GM21723 (cell line): Measurements from ENCODE around the gene MYBPC2.
A peak's percentile ranks its signal among the peaks of the same experiment; 100 is the strongest.
"Not testable (repeated sequence)": the region's sequence is repeated elsewhere in the genome, so short reads cannot be mapped to it uniquely, and the experiment has no call there.

ENCODE experiments used
- ATAC-seq: cut with Tn5 transposase; IDR thresholded peaks from one replicate; pipeline ENCODE4 v1.9.1; 2021; ENCODE audit warnings: mild to moderate bottlenecking, moderate library complexity; ENCODE audit not compliant: unreplicated experiment

MYBPC2 gene

GRCh38 chr19:50457300-50457699, 24.6 kb downstream of the MYBPC2 start:
- no peak for ATAC-seq

DNA sequence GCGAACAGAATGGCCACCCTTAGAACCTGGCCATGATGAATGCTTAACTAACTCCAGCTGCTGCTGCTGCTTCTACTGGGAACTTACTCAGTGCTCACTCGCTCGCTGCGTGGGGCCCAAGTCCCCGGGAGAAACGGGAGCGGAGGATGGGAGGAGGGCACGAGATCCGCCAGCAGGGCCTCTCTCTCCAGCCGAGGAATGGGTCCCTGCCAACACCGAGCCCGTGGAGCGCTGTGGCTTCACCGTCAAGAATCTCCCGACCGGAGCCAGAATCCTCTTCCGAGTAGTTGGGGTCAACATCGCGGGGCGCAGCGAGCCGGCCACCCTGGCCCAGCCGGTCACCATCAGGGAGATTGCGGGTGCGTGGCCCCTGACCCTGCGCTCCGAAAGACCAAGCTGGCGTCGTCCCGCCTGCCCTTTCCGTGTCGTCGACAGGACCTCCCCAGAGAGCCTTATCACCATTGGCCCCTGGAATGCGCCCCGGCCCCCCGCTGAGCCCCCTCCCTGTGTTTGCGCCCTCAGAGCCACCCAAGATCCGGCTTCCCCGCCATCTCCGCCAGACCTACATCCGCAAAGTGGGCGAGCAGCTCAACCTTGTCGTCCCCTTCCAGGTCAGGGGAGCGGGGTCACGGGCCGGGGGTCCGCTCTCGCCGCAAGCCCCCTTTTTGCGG, 25.8 kb downstream of the MYBPC2 start:
- ATAC-seq = no peak

DNA sequence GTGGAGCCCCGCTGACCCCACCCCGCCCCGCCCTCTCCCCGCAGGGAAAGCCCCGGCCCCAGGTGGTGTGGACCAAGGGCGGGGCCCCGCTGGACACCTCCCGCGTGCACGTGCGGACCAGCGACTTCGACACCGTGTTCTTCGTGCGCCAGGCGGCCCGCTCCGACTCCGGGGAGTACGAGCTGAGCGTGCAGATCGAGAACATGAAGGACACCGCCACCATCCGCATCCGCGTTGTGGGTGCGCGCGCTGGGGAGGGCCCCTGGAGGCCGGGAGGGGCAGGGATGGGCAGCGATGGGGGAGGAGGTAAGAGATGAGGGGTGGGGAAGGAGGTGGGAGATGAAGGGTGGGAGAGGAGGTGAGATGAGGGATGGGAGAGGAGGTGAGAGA, 26.4 kb downstream of the MYBPC2 start:
- ATAC-seq = no peak

DNA sequence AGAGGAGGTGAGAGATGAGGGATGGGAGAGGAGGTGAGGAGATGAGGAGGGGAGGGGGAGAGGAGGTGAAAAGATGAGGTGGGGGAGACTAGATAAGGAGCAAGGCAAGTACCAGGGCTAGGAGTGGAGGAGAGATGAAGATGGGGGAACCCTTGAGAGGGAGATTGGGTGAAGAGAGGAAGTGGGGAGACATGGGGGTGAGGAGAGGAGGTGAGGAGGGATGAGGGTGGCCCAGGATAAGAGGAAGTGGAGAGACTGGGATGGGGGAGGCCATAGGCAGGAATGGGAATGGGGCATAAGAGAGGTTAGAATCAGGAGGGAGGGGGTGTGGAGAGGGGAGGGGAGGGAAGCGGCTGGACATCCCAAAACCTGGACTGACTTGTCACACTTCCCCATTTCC, 26.9 kb downstream of the MYBPC2 start:
- ATAC-seq = no peak

DNA sequence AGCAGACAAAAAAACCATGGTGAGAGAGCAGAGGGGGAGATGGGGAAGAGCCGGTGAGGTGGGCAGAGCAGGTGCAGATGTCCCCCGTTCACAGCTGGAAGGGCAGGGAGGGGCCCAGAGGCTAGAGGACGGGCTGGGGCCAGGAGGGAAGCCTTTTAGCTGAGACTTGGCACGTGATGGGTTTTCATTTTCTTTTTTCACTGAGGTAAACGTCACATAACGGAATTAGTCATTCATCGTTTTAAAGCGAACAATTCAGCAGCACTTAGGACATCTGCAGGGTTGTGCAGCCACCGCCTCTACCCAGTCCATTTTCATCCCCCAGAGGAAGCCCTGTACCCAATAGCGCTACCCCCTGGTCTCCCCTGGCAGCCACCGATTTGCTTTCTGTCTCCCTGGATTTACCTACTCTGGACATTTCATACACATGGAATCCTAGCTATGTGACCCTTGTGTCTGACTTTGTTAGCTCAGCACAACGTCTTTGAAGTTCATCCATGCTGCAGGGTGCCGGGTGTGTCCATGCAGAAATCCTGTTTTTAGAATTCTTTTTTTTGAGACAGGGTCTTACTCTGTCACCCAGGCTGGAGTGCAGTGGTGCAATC, 27.6 kb downstream of the MYBPC2 start:
- ATAC-seq = peak; percentile 68

DNA sequence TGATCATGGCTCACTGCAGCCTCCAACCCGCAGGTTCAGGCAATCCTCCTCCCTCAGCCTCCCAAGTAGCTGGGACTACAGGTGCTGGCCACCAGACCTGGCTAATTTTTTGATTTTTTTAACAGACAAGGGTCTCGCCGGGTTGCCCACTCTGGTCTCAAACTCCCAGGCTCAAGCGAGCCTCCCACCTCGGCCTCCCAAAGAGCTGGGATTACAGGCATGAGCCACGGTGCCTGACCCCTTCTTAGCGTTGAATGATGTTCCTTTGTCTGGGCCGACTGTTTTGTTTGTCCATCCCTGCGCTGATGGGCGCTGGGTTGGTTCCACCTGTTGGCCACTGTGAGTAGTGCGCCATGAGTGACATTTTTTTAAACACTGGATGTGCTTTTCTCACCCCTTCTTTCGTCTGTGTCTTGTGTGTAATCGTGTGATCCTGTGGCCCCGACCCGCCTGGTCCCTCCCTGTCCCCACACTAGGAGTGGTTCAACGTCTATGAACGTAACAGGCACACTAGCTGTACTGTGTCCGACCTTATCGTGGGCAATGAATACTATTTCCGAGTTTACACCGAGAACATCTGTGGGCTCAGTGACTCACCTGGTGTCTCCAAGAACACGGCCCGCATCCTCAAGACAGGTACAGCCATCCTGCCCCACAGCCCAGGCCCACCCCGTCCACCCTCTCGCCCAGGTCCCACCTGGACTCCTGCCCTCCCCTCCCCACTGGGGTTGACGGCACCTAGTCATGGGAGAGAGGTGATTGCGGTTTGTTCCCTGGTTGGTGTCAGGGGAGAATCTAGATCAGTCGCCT, 28.6 kb downstream of the MYBPC2 start:
- ATAC-seq = no peak

DNA sequence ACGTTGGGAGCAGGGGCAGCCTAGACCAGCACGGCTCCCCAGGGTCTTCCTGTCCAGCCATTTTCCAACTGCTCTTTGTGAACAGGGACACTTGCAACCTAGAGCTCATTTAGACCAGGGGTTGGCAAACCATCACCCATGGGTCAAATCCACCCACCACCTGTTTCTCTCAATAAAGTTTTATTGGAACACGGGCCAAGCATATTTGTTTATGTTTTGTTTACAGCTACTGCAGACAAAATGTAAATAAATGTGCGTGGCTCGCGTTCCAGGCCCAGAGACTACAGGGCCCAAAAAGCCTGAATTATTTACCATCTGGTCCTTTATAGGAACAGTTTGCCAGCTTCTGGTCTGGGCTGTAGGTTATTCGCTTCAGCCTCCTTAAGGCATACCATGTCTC, 30.3 kb downstream of the MYBPC2 start:
- no peak for ATAC-seq

DNA sequence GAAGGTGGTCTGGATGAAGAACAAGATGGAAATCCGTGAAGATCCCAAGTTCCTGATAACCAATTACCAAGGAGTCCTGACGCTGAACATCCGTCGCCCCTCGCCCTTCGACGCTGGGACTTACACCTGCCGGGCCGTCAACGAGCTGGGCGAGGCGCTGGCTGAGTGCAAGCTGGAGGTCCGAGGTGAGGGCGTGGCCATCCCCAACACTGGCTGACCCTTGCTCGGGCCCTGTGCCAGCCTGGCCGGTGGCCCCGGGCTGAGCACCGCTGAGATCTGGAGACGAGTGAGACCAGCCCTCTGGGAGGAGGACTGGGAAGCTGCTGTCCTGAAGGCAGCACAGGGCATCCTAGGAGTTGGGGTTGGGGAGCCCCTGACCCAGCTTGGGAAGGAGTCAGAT, 31.7 kb downstream of the MYBPC2 start:
- no peak for ATAC-seq

DNA sequence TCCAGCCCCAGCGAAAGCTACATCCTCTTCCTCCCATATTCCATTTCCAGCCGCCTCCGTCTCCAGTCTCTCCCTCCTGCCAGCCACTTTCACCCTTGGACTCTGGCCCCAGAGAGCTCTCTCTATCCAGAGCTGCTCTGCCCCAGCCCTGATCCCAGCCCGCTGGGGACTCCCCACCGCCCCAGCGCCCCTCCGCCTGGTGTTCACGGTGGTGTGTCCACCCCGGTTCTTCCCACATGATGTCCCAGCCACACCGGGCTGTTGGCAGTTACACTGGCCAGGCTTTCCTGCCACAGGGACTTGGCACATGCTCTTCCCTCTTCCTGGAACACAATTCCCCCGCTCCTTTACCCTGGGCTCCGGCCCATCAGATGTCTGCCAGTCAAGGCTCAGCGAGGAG, 32.3 kb downstream of the MYBPC2 start:
- ATAC-seq = no peak

- no peak for ATAC-seq
Measured at GRCh38 chr19:50465986-50466705, 33.5 kb downstream of the MYBPC2 start.

DNA sequence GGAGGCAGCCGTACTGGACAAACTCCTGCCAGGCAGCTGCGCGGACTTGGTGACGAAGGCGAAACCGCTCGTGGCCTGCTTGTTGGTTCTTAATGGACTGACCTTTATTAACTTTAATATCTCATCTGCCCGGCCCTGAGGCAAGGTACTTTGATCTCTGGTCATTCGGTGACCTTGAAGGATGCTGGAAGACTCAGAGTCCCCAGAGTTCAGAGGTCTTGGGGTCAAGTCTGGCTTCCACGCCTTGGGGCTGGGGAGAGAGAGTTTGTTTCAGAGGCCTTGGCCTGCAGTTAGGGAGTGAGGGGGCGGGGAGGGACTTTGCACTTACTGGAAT, 34.0 kb downstream of the MYBPC2 start:
- no peak for ATAC-seq

DNA sequence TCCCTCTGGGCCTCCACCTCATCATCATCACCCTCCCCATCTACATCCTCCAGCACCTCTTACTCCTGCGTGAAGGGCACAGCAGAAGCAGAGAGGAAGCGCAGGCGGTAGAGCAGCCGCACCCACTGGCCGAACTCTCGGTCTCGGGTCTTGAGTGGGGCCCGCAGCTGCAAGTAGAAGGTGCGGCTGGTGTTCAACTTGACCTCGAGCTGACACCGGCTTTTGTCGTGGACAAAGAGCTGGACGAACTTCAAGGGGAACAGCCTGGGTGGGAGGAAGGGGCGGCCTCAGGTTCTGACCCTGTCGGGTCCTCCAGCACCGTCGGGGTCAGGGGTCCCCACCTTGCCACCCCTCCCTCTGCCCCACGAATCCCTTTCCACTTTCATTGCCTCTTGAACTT, 34.9 kb downstream of the MYBPC2 start:
- ATAC-seq = no peak

GRCh38 chr19:50468818-50469217, 36.1 kb downstream of the MYBPC2 start:
- no peak for ATAC-seq

GRCh38 chr19:50473336-50473735, 40.6 kb downstream of the MYBPC2 start:
- ATAC-seq = not testable (repeated sequence)

DNA sequence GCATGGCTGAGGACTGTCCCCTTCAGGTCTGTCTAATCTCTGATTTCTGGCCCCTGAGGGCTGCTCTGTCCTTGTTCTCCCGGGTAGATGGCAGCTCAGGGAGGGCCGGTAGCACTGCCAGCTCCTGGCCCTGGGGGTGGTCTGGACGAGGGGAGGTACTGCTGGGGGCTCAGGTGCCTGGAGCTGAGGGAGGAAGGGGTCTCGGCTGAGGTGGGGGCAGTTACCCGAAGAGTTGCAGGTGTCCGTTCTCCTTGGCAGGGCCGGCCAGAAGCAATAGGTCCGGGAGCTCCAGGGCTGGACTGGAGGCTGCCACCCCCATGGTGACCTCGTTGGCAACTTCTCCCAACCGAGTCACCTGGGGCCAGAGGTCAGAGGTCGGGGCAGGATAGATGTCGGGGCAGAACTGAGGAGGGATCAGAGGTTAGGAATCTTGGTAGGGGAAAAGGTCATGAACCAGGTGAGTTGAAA, 42.4 kb downstream of the MYBPC2 start:
- no peak for ATAC-seq

- no peak for ATAC-seq
Measured at GRCh38 chr19:50475736-50476223, 43.1 kb downstream of the MYBPC2 start.

- peak; percentile 78 for ATAC-seq
Measured at GRCh38 chr19:50476224-50476906, 43.7 kb downstream of the MYBPC2 start, which contains the start of the genes EMC10 and GARIN5A. TSS of gene EMC10 (plus strand) at chr19:50476507. CDS start at chr19:50476545, 38 bp downstream. TSS of gene GARIN5A (minus strand) at chr19:50476848. CDS start at chr19:50476388, 460 bp downstream.

GRCh38 chr19:50476907-50477238, 44.2 kb downstream of the MYBPC2 start:
- ATAC-seq = no peak

DNA sequence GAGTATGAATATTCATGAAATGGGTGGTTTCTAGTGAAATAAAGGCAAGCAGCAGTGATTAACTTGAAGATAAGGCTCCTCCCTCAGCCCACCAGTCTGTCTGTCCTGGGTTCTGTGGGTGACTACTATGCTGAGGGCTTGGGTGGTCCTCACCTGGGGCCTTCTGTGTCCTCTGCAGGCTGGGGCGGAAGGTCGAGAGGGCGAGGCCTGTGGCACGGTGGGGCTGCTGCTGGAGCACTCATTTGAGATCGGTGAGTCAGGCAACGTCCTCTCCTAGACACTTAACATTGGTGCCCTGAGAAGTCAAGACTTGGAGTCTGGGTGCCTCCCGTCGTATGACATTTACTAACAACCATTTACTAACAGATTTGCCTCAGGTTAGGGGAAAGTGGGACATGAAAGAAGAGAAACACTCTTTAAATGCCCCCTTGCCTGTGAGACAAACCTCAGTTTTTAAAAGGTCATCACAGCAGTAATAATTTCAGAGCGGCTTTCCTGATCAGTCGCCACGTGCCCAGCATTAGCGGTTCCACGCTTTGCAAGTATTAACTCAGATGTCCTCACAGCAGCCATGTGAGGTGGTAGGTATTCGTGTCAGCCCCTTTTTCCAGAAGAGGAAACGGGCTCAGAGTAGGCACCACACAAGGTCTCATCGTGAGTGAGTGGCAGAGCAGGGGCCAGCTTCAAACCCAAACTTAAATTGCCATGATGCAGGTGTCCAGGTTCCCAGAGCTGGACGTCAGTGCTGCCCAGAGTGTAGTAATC, 45.2 kb downstream of the MYBPC2 start:
- ATAC-seq = no peak
